Hepatocyte (in vitro differentiated cells): Measurements from ENCODE around the gene APEH. TPM values are rescaled to one million over a fixed set of nuclear protein-coding genes. Genes with fewer than 3 reads are reported as not detected.

ENCODE experiments used
- DNase-seq: peaks from one replicate; pipeline ENCODE4 v3.0.0-alpha.2; 2016; ENCODE audit warnings: low spot score
- H2AFZ ChIP-seq: fragments of 200-600 bp; sonication (generic); 2 replicates; pipeline ENCODE4 v1.6.0; 2016; ENCODE audit warnings: antibody characterized with exemption, mild to moderate bottlenecking
- H3K27ac ChIP-seq: fragments of 200-600 bp; sonication (generic); 2 replicates; pipeline ENCODE4 v1.5.1; 2016; ENCODE audit warnings: mild to moderate bottlenecking
- H3K27me3 ChIP-seq: fragments of 200-600 bp; sonication (generic); 2 replicates; pipeline ENCODE4 v1.6.1; 2016
- H3K36me3 ChIP-seq: fragments of 200-600 bp; sonication (generic); replicated peaks from 2 replicates; pipeline ENCODE4 v1.5.1; 2016; ENCODE audit warnings: low read depth; ENCODE audit not compliant: insufficient read depth
- H3K4me1 ChIP-seq: fragments of 200-600 bp; sonication (generic); 2 replicates; pipeline ENCODE4 v1.5.1; 2016; ENCODE audit warnings: mild to moderate bottlenecking, moderate library complexity; ENCODE audit not compliant: insufficient read depth
- H3K4me2 ChIP-seq: fragments of 200-600 bp; sonication (generic); 2 replicates; pipeline ENCODE4 v1.6.0; 2016
- H3K4me3 ChIP-seq: fragments of 200-600 bp; sonication (generic); 2 replicates; pipeline ENCODE4 v1.5.1; 2016; ENCODE audit warnings: mild to moderate bottlenecking
- H3K79me2 ChIP-seq: fragments of 200-600 bp; sonication (generic); 2 replicates; pipeline ENCODE4 v1.6.0; 2017; ENCODE audit warnings: mild to moderate bottlenecking
- H3K9me2 ChIP-seq: fragments of 200-600 bp; sonication (generic); replicated peaks from 2 replicates; pipeline ENCODE4 v1.6.0; 2017; ENCODE audit warnings: mild to moderate bottlenecking; ENCODE audit not compliant: insufficient read depth
- H3K9me3 ChIP-seq: fragments of 200-600 bp; sonication (generic); 2 replicates; pipeline ENCODE4 v1.5.1; 2016; ENCODE audit warnings: low read depth, mild to moderate bottlenecking
- H4K20me1 ChIP-seq: fragments of 200-600 bp; sonication (generic); 2 replicates; pipeline ENCODE4 v1.6.0; 2016; ENCODE audit warnings: mild to moderate bottlenecking; ENCODE audit not compliant: insufficient read depth, poor library complexity, severe bottlenecking
- CTCF ChIP-seq: fragments of 200-600 bp; sonication (generic); IDR thresholded peaks from 2 replicates; pipeline ENCODE4 v1.5.1; 2016; ENCODE audit warnings: antibody characterized with exemption, mild to moderate bottlenecking; ENCODE audit not compliant: poor library complexity
- EZH2 ChIP-seq: fragments of 200-600 bp; sonication (generic); IDR thresholded peaks from 2 replicates; pipeline ENCODE4 v1.6.1; 2016; ENCODE audit warnings: antibody characterized with exemption, mild to moderate bottlenecking, borderline replicate concordance
- EZH2phosphoT487 ChIP-seq: fragments of 200-600 bp; sonication (generic); IDR thresholded peaks from one replicate; pipeline ENCODE4 v1.6.1; 2018; ENCODE audit warnings: antibody characterized with exemption, mild to moderate bottlenecking, low read depth, moderate library complexity; ENCODE audit not compliant: unreplicated experiment, severe bottlenecking
- WGBS: methylation state at CpG from one replicate; pipeline ENCODE4 v1.1.6; 2016; ENCODE audit warnings: low lambda C conversion rate; ENCODE audit errors: missing lambda C conversion rate; 5-methylcytosine and 5-hydroxymethylcytosine counted together
- polyA plus RNA-seq: library from polyadenylated mRNA; unstranded; fragments of >200 nt; fragmentation: Nextera tagmentation; extraction: Ambion mirVana; gene quantifications from 2 replicates; pipeline ENCODE4 v1.2.1, GENCODE V29; 2016
- total RNA-seq: library from RNA; depleted of rRNA; stranded (reverse); fragments of >200 nt; gene quantifications from 2 replicates; pipeline ENCODE4 v1.2.3, GENCODE V29; 2014

APEH gene
- total and polyA plus RNA-seq, 2 experiments from 2014 or later = 120 to 148 TPM

GRCh38 chr3:49701388-49702077, 27.4 kb downstream of the APEH start:
- H3K9me3 ChIP-seq = no peaks in the 10 kb centered on the region
- DNase-seq = no peak
- H3K36me3 ChIP-seq = no peaks in the 10 kb centered on the region
- TF ChIP-seq CTCF (peak; percentile 39), EZH2phosphoT487 (no peak)
- no peaks in the 10 kb centered on the region for H3K27me3 ChIP-seq
- H3K4me3 ChIP-seq = no peak overlapping the region
- no peaks in the 10 kb centered on the region for H4K20me1 ChIP-seq
- H2AFZ ChIP-seq = no peak overlapping the region
- H3K4me1 ChIP-seq = no peaks in the 10 kb centered on the region
- 93% methylated on average over 21 of the region's 21 CpGs for WGBS
- no peak overlapping the region for H3K4me2 ChIP-seq
- no peaks in the 10 kb centered on the region for H3K79me2 ChIP-seq
- H3K27ac ChIP-seq = no peak overlapping the region
- no peaks in the 10 kb centered on the region for H3K9me2 ChIP-seq

GRCh38 chr3:49702672-49703071, 28.5 kb downstream of the APEH start:
- Histone ChIP-seq H4K20me1 (no peaks in the 10 kb centered on the region), H3K9me2 (no peaks in the 10 kb centered on the region), H3K79me2 (no peaks in the 10 kb centered on the region), H3K36me3 (no peaks in the 10 kb centered on the region), H2AFZ (no peak overlapping the region), H3K27ac (no peak overlapping the region), H3K4me3 (no peak overlapping the region), H3K4me1 (no peaks in the 10 kb centered on the region), H3K27me3 (no peaks in the 10 kb centered on the region), H3K4me2 (no peak overlapping the region), H3K9me3 (no peaks in the 10 kb centered on the region)
- no peak for DNase-seq
- TF ChIP-seq EZH2phosphoT487 (no peak), EZH2 (no peak), CTCF (no peak)
- WGBS = 98% methylated on average over 11 of the region's 11 CpGs

- no peak for TF ChIP-seq EZH2phosphoT487
- TF ChIP-seq CTCF = peak; percentile 67
- H3K9me3 ChIP-seq = no peaks in the 10 kb centered on the region
- H3K36me3 ChIP-seq = no peaks in the 10 kb centered on the region
- H3K4me1 ChIP-seq = no peaks in the 10 kb centered on the region
- H3K27me3 ChIP-seq = no peaks in the 10 kb centered on the region
- H4K20me1 ChIP-seq = no peaks in the 10 kb centered on the region
- H3K4me2 ChIP-seq = no peak overlapping the region
- peak; percentile 74 for DNase-seq
- H3K4me3 ChIP-seq = no peak overlapping the region
- H3K27ac ChIP-seq = no peak overlapping the region
- no peaks in the 10 kb centered on the region for H3K79me2 ChIP-seq
- no peaks in the 10 kb centered on the region for H3K9me2 ChIP-seq
- no peak overlapping the region for H2AFZ ChIP-seq
- 73% methylated on average over 14 of the region's 14 CpGs for WGBS
Measured at GRCh38 chr3:49703443-49703927, 29.3 kb downstream of the APEH start.

- Histone ChIP-seq H3K27ac (no peak overlapping the region), H3K27me3 (no peaks in the 10 kb centered on the region), H4K20me1 (no peaks in the 10 kb centered on the region), H3K4me1 (no peaks in the 10 kb centered on the region), H3K4me3 (no peak overlapping the region), H2AFZ (no peak overlapping the region), H3K9me2 (no peaks in the 10 kb centered on the region), H3K36me3 (no peaks in the 10 kb centered on the region), H3K9me3 (no peaks in the 10 kb centered on the region), H3K79me2 (no peaks in the 10 kb centered on the region), H3K4me2 (no peak overlapping the region)
- TF ChIP-seq EZH2phosphoT487 = no peak
- no peak for TF ChIP-seq EZH2
- no peak for DNase-seq
- WGBS = 98% methylated on average over 7 of the region's 7 CpGs
Measured at GRCh38 chr3:49703956-49704355, 29.8 kb downstream of the APEH start.
